ENCODE measurements around the gene TIRAP.
A peak's percentile ranks its signal among the peaks of the same experiment; 100 is the strongest.

TIRAP gene

GRCh38 chr11:126279191-126279590 is 3.7 kb upstream of the TIRAP start:
- H3K27ac ChIP-seq: no peak overlapping the region
- H3K9me3 ChIP-seq (ENCODE audit: low read depth, low read length): no peaks in the 10 kb centered on the region
- no peak for DNase-seq (ENCODE audit: low read depth, low spot score)
- H3K4me3 ChIP-seq: no peak overlapping the region
- no peak for TF ChIP-seq FOXP2 (optimal IDR thresholded peaks at IDR 0.05; ENCODE audit: control extremely low read depth, extremely low read length, insufficient read depth)
- H3K36me3 ChIP-seq (ENCODE audit: insufficient read depth, low read length): peaks cover 3% of the 10 kb centered on the region; the same call in 1 of the 2 replicates
- H3K9ac ChIP-seq (ENCODE audit: insufficient read length): no peak overlapping the region

GRCh38 chr11:126280595-126280994 is 2.3 kb upstream of the TIRAP start:
- Histone ChIP-seq H3K4me3 (no peak overlapping the region), H3K9ac (ENCODE audit: insufficient read length) (no peak overlapping the region), H3K9me3 (ENCODE audit: low read depth, low read length) (no peaks in the 10 kb centered on the region), H3K27ac (no peak overlapping the region), H3K36me3 (ENCODE audit: insufficient read depth, low read length) (peaks cover 3% of the 10 kb centered on the region; the same call in 1 of the 2 replicates)
- no peak for TF ChIP-seq EZH2 (IDR thresholded peaks at IDR 0.05)
- TF ChIP-seq POLR2AphosphoS5 (IDR thresholded peaks at IDR 0.05; ENCODE audit: borderline replicate concordance, low read depth, low read length): no peak
- no peak for TF ChIP-seq FOXP2 (optimal IDR thresholded peaks at IDR 0.05; ENCODE audit: control extremely low read depth, extremely low read length, insufficient read depth)
- DNase-seq (ENCODE audit: low read depth, low spot score): no peak

- no peak overlapping the region for H3K4me3 ChIP-seq
- H3K9me3 ChIP-seq (ENCODE audit: low read depth, low read length): no peaks in the 10 kb centered on the region
- H3K36me3 ChIP-seq (ENCODE audit: insufficient read depth, low read length): no peaks in the 10 kb centered on the region; the same call in 1 of the 2 replicates
- TF ChIP-seq POLR2AphosphoS5 (IDR thresholded peaks at IDR 0.05; ENCODE audit: borderline replicate concordance, low read depth, low read length) (no peak), FOXP2 (optimal IDR thresholded peaks at IDR 0.05; ENCODE audit: control extremely low read depth, extremely low read length, insufficient read depth) (no peak), EZH2 (IDR thresholded peaks at IDR 0.05) (no peak)
- no peak for DNase-seq (ENCODE audit: low read depth, low spot score)
- H3K9ac ChIP-seq (ENCODE audit: insufficient read length): no peak overlapping the region
- no peak overlapping the region for H3K27ac ChIP-seq
These were observed 1.6 kb upstream of the TIRAP start for GRCh38 chr11:126281245-126281644.

- H3K9ac ChIP-seq (ENCODE audit: insufficient read length): no peak overlapping the region
- TF ChIP-seq POLR2AphosphoS5 (IDR thresholded peaks at IDR 0.05; ENCODE audit: borderline replicate concordance, low read depth, low read length): no peak
- no peak for TF ChIP-seq FOXP2 (optimal IDR thresholded peaks at IDR 0.05; ENCODE audit: control extremely low read depth, extremely low read length, insufficient read depth)
- TF ChIP-seq EZH2 (IDR thresholded peaks at IDR 0.05): no peak
- no peak overlapping the region for H3K4me3 ChIP-seq
- H3K36me3 ChIP-seq (ENCODE audit: insufficient read depth, low read length): no peaks in the 10 kb centered on the region; the same call in 1 of the 2 replicates
- H3K9me3 ChIP-seq (ENCODE audit: low read depth, low read length): no peaks in the 10 kb centered on the region
- no peak for DNase-seq (ENCODE audit: low read depth, low spot score)
- H3K27ac ChIP-seq: no peak overlapping the region
These were observed 1.2 kb upstream of the TIRAP start for GRCh38 chr11:126281666-126282175.

GRCh38 chr11:126282361-126282735 is 545 bp upstream of the TIRAP start:
- Histone ChIP-seq H3K9me3 (ENCODE audit: low read depth, low read length) (no peaks in the 10 kb centered on the region), H3K9ac (ENCODE audit: insufficient read length) (no peak overlapping the region), H3K4me3 (peak overlapping the region; percentile 75; the same call in 1 of the 2 replicates), H3K36me3 (ENCODE audit: insufficient read depth, low read length) (no peaks in the 10 kb centered on the region; the same call in 1 of the 2 replicates), H3K27ac (no peak overlapping the region)
- DNase-seq (ENCODE audit: low read depth, low spot score): no peak
- TF ChIP-seq FOXP2 (optimal IDR thresholded peaks at IDR 0.05; ENCODE audit: control extremely low read depth, extremely low read length, insufficient read depth): no peak
- no peak for TF ChIP-seq EZH2 (IDR thresholded peaks at IDR 0.05)
- no peak for TF ChIP-seq POLR2AphosphoS5 (IDR thresholded peaks at IDR 0.05; ENCODE audit: borderline replicate concordance, low read depth, low read length)

GRCh38 chr11:126284829-126285228 is 1.9 kb downstream of the TIRAP start:
- peak; percentile 15 for TF ChIP-seq FOXP2 (optimal IDR thresholded peaks at IDR 0.05; ENCODE audit: control extremely low read depth, extremely low read length, insufficient read depth)
- TF ChIP-seq EZH2 (IDR thresholded peaks at IDR 0.05): no peak
- no peak for TF ChIP-seq POLR2AphosphoS5 (IDR thresholded peaks at IDR 0.05; ENCODE audit: borderline replicate concordance, low read depth, low read length)
- H3K9me3 ChIP-seq (ENCODE audit: low read depth, low read length): no peaks in the 10 kb centered on the region
- no peak overlapping the region for H3K4me3 ChIP-seq
- peak; percentile 88 for DNase-seq (ENCODE audit: low read depth, low spot score)
- H3K27ac ChIP-seq: no peak overlapping the region
- no peaks in the 10 kb centered on the region for H3K36me3 ChIP-seq (ENCODE audit: insufficient read depth, low read length)
- no peak overlapping the region for H3K9ac ChIP-seq (ENCODE audit: insufficient read length)

GRCh38 chr11:126288237-126288636 is 5.3 kb downstream of the TIRAP start:
- TF ChIP-seq POLR2AphosphoS5 (IDR thresholded peaks at IDR 0.05; ENCODE audit: borderline replicate concordance, low read depth, low read length) (no peak), EZH2 (IDR thresholded peaks at IDR 0.05) (no peak), FOXP2 (optimal IDR thresholded peaks at IDR 0.05; ENCODE audit: control extremely low read depth, extremely low read length, insufficient read depth) (no peak)
- DNase-seq (ENCODE audit: low read depth, low spot score): no peak
- Histone ChIP-seq H3K27ac (no peak overlapping the region), H3K4me3 (no peak overlapping the region), H3K36me3 (ENCODE audit: insufficient read depth, low read length) (no peaks in the 10 kb centered on the region), H3K9ac (ENCODE audit: insufficient read length) (no peak overlapping the region), H3K9me3 (ENCODE audit: low read depth, low read length) (no peaks in the 10 kb centered on the region)

GRCh38 chr11:126290887-126291286 is 8.0 kb downstream of the TIRAP start:
- no peaks in the 10 kb centered on the region for H3K9me3 ChIP-seq (ENCODE audit: low read depth, low read length)
- TF ChIP-seq POLR2AphosphoS5 (IDR thresholded peaks at IDR 0.05; ENCODE audit: borderline replicate concordance, low read depth, low read length) (no peak), EZH2 (IDR thresholded peaks at IDR 0.05) (no peak), FOXP2 (optimal IDR thresholded peaks at IDR 0.05; ENCODE audit: control extremely low read depth, extremely low read length, insufficient read depth) (no peak)
- no peak overlapping the region for H3K4me3 ChIP-seq
- H3K27ac ChIP-seq: no peak overlapping the region
- H3K36me3 ChIP-seq (ENCODE audit: insufficient read depth, low read length): no peaks in the 10 kb centered on the region
- DNase-seq (ENCODE audit: low read depth, low spot score): no peak
- H3K9ac ChIP-seq (ENCODE audit: insufficient read length): no peak overlapping the region

GRCh38 chr11:126293726-126294125 is 10.8 kb downstream of the TIRAP start:
- Histone ChIP-seq H3K4me3 (no peak overlapping the region), H3K27ac (no peak overlapping the region), H3K9ac (ENCODE audit: insufficient read length) (no peak overlapping the region), H3K9me3 (ENCODE audit: low read depth, low read length) (no peaks in the 10 kb centered on the region), H3K36me3 (ENCODE audit: insufficient read depth, low read length) (no peaks in the 10 kb centered on the region)
- no peak for DNase-seq (ENCODE audit: low read depth, low spot score)
- no peak for TF ChIP-seq EZH2 (IDR thresholded peaks at IDR 0.05)
- TF ChIP-seq POLR2AphosphoS5 (IDR thresholded peaks at IDR 0.05; ENCODE audit: borderline replicate concordance, low read depth, low read length): no peak
- no peak for TF ChIP-seq FOXP2 (optimal IDR thresholded peaks at IDR 0.05; ENCODE audit: control extremely low read depth, extremely low read length, insufficient read depth)
